CD4-positive, alpha-beta T cell treated with Interleukin-15 for 4 hours (primary cell): ENCODE data around the gene HOOK2.

Source experiments
- DNase-seq: peaks from one replicate; pipeline ENCODE4 v3.0.0-alpha.2; 2020; ENCODE audit warnings: low spot score

Gene HOOK2

GRCh38 chr19:12794196-12794941, 19.0 kb upstream of the HOOK2 start:
- DNase-seq, result no peak

- DNase-seq, result peak; percentile 95
These were observed 18.2 kb upstream of the HOOK2 start for GRCh38 chr19:12793290-12794195.

GRCh38 chr19:12792853-12793289, 17.5 kb upstream of the HOOK2 start:
- DNase-seq, result no peak

GRCh38 chr19:12792051-12792852, 16.9 kb upstream of the HOOK2 start:
- DNase-seq, result peak; percentile 73

- DNase-seq, result peak; percentile 98
These were observed 16.1 kb upstream of the HOOK2 start, which contains the start of gene JUNB for GRCh38 chr19:12791345-12792050. Gene JUNB, plus strand, starts transcription at chr19:12791486. Its CDS starts 286 bp downstream, at chr19:12791772.

- DNase-seq, result no peak
These were observed 15.4 kb upstream of the HOOK2 start for GRCh38 chr19:12790628-12791344.

- DNase-seq, result peak; percentile 96
These were observed 14.7 kb upstream of the HOOK2 start for GRCh38 chr19:12789904-12790619.

GRCh38 chr19:12789098-12789903, 13.9 kb upstream of the HOOK2 start:
- DNase-seq, result peak; percentile 41

GRCh38 chr19:12788682-12789097, 13.3 kb upstream of the HOOK2 start:
- DNase-seq, result peak; percentile 60

- DNase-seq, result no peak
These were observed 12.8 kb upstream of the HOOK2 start for GRCh38 chr19:12788042-12788681.

GRCh38 chr19:12787458-12787857, 12.1 kb upstream of the HOOK2 start:
- no peak for DNase-seq

GRCh38 chr19:12786952-12787351, 11.6 kb upstream of the HOOK2 start:
- DNase-seq, result no peak

GRCh38 chr19:12786141-12786870, 11.0 kb upstream of the HOOK2 start:
- peak; percentile 23 for DNase-seq

- DNase-seq, result peak; percentile 20
These were observed 10.2 kb upstream of the HOOK2 start for GRCh38 chr19:12785431-12786031.

- peak; percentile 59 for DNase-seq
These were observed 9.6 kb upstream of the HOOK2 start for GRCh38 chr19:12784871-12785430.

GRCh38 chr19:12784394-12784870, 9.1 kb upstream of the HOOK2 start:
- DNase-seq, result peak; percentile 31

GRCh38 chr19:12783849-12784393, 8.6 kb upstream of the HOOK2 start:
- DNase-seq, result peak; percentile 19
